GM12875 (cell line): ENCODE measurements around the gene GID4.

ENCODE experiments used
- H3K4me3 ChIP-seq: one replicate; pipeline ENCODE4 v1.5.1; 2011; ENCODE audit warnings: low read depth, low read length, control low read depth
- CTCF ChIP-seq: IDR thresholded peaks from 2 replicates; pipeline ENCODE4 v1.5.1; 2011; ENCODE audit warnings: low read depth, mild to moderate bottlenecking, control low read depth, inconsistent platforms, low read length, moderate library complexity, borderline replicate concordance; ENCODE audit not compliant: insufficient read depth

Gene GID4

GRCh38 chr17:18107061-18107790 is 68.0 kb downstream of the GID4 start:
- no peak overlapping the region for H3K4me3 ChIP-seq
- no peak for TF ChIP-seq CTCF

GRCh38 chr17:18107971-18108370 is 68.8 kb downstream of the GID4 start:
- TF ChIP-seq CTCF: no peak

DNA sequence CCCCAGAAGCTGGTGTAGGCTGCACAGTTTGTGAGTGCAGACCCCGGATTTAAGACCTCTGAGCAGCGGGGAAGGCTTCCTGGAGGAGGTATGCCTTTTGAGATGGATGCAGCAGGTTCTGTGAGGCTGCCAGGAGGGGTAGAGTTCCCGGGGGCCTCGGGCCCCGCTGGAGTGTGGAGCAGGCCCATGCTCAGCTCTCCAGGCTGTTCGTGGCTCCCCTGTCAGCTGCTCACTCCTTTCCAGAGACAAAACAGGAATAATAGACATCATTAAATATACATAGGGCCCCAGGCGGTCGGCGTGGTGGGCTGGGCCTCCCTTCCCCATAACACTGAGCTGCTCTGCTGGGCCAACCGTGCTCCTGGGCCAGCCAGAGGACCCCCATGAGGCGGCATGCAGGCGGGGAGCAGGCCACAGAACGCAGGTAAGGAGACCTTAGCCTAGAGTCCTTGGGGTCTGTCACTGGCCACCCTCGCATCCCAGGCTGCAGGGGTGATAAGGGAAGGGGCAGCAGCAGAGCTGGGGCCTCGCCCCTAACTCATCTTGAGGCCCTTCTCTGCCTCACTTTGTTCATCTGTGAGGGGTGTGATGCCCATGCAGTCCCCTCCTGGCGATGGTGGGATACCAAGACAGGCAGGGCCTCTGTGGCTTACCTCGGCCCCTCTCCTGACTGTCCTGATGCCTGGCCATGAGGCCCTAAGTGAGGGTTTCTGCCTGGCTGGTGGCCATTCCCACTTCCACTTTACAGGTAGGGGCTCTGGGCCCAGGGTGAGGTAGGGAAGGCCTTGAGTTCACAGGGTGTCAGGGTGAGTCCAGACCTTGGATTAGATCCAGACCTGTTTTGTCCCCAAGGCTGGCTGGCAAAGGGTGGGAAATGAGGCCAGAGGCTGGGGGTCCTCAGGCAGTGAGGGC is 69.4 kb downstream of the GID4 start, which contains the start of gene MYO15A:
MYO15A (plus strand) TSS at position 356 of the 912 bp plus-strand sequence. CDS start 10,045 bp downstream, outside the sequence.
- no peak for TF ChIP-seq CTCF
- H3K4me3 ChIP-seq: no peak within 1 kb of the TSS

More at GRCh38 chr17:18107971-18108370, 68.8 kb downstream of the GID4 start:
- H3K4me3 ChIP-seq: no peak overlapping the region

GRCh38 chr17:18109935-18110485 is 70.8 kb downstream of the GID4 start:
- TF ChIP-seq CTCF: no peak
- H3K4me3 ChIP-seq: no peak overlapping the region

DNA sequence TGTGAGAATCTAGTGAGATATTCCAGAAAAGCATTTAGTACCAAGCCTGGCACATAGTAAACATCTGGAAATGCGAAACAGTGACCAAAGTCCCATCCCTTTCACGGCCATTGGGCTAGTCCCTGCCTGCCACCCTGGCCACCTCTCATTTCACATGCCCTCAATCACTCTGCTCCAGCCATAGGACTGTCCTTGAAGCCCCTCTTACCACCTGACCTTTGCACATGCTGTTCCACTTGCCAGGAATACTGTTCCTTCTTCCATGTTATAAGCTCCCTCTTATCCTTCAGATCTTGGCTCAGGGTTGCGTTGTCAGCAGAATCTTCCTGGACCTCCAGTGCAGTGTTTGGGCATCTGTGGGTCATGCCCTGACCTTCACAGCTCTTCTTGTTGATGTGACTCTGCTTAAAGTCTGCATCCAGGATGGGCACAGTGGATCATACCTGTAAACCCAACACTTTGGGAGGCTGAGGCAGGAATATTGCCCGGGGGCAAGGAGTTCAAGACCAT is 71.5 kb downstream of the GID4 start:
- TF ChIP-seq CTCF: no peak

GRCh38 chr17:18111330-18111971 is 72.2 kb downstream of the GID4 start:
- TF ChIP-seq CTCF: no peak
- H3K4me3 ChIP-seq: no peak overlapping the region

More for the DNA sequence above, 71.5 kb downstream of the GID4 start:
- no peak overlapping the region for H3K4me3 ChIP-seq
